WTC11 (cell line): ENCODE measurements around the gene CDCP1. TPM values are rescaled to one million over a fixed set of nuclear protein-coding genes. Genes with fewer than 3 reads are reported as not detected.

Experiments used
- ATAC-seq: fragments of 200-7000 bp; cut with Tn5 transposase; 2 replicates; pipeline ENCODE4 v1.10.0; 2021; ENCODE audit warnings: mild to moderate bottlenecking, moderate library complexity
- CTCF ChIA-PET: fragments of 300-600 bp; sonication (Branson Sonifier 250); formaldehyde crosslinking; loops from one replicate; lab custom pipeline; 2021; ENCODE audit warnings: antibody characterized with exemption; lab: Charles Lee
- POLR2A ChIA-PET: fragments of 350-600 bp; sonication (Branson Sonifier 250); formaldehyde crosslinking; loops from one replicate; lab custom pipeline; 2021; ENCODE audit warnings: antibody characterized with exemption; lab: Charles Lee
- DNase-seq: peaks from one replicate; pipeline ENCODE4 v3.0.0; 2021; ENCODE audit warnings: low spot score
- H3K27ac Mint-ChIP-seq: 2 replicates; pipeline ENCODE4 v1.8.0; 2021; ENCODE audit warnings: mixed read lengths
- H3K27me3 Mint-ChIP-seq: 2 replicates; pipeline ENCODE4 v1.8.0; 2021; ENCODE audit warnings: low read depth, mild to moderate bottlenecking, moderate library complexity, mixed read lengths
- H3K36me3 Mint-ChIP-seq: 2 replicates; pipeline ENCODE4 v1.8.0; 2021; ENCODE audit warnings: mixed read lengths
- H3K4me1 Mint-ChIP-seq: 2 replicates; pipeline ENCODE4 v1.8.0; 2022; ENCODE audit warnings: mixed read lengths
- H3K4me3 Mint-ChIP-seq: 2 replicates; pipeline ENCODE4 v1.8.0; 2021; ENCODE audit warnings: mild to moderate bottlenecking, moderate library complexity, mixed read lengths
- H3K9me3 Mint-ChIP-seq: 2 replicates; pipeline ENCODE4 v1.8.0; 2021; ENCODE audit warnings: mixed read lengths
- CREB1 ChIP-seq: sonication (generic); formaldehyde crosslinking; IDR thresholded peaks from 2 replicates; pipeline ENCODE4 v1.8.0; 2023; ENCODE audit warnings: mild to moderate bottlenecking, missing genetic modification reagents
- GABPB1 ChIP-seq: sonication (generic); formaldehyde crosslinking; IDR thresholded peaks from 2 replicates; pipeline ENCODE4 v1.8.1; 2023; ENCODE audit warnings: mild to moderate bottlenecking, missing genetic modification reagents
- HMGA2 ChIP-seq: fragments of 250-450 bp; sonication (Bioruptor Pico); IDR thresholded peaks from 2 replicates; pipeline ENCODE4 v1.4.0; 2021; ENCODE audit warnings: mild to moderate bottlenecking, moderate library complexity
- NFE2L1 ChIP-seq: sonication (generic); formaldehyde crosslinking; IDR thresholded peaks from 2 replicates; pipeline ENCODE4 v1.8.1; 2023; ENCODE audit warnings: missing genetic modification reagents
- NR1H2 ChIP-seq: sonication (generic); formaldehyde crosslinking; IDR thresholded peaks from 2 replicates; pipeline ENCODE4 v1.9.0; 2021; ENCODE audit warnings: mild to moderate bottlenecking, moderate library complexity, missing genetic modification reagents
- NR2C2 ChIP-seq: sonication (generic); formaldehyde crosslinking; IDR thresholded peaks from 2 replicates; pipeline ENCODE4 v1.8.0; 2022; ENCODE audit warnings: mild to moderate bottlenecking, missing genetic modification reagents
- SMAD4 ChIP-seq: sonication (generic); formaldehyde crosslinking; IDR thresholded peaks from 2 replicates; pipeline ENCODE4 v1.8.0; 2022; ENCODE audit warnings: mild to moderate bottlenecking, missing genetic modification reagents
- ZBTB21 ChIP-seq: sonication (generic); formaldehyde crosslinking; IDR thresholded peaks from 2 replicates; pipeline ENCODE4 v1.8.1; 2023; ENCODE audit warnings: mild to moderate bottlenecking, missing genetic modification reagents, borderline replicate concordance
- ZNF121 ChIP-seq: sonication (generic); formaldehyde crosslinking; IDR thresholded peaks from 2 replicates; pipeline ENCODE4 v1.8.0; 2023; ENCODE audit warnings: missing genetic modification reagents
- ZNF263 ChIP-seq: sonication (generic); formaldehyde crosslinking; IDR thresholded peaks from 2 replicates; pipeline ENCODE4 v1.8.1; 2022; ENCODE audit warnings: low read depth, mild to moderate bottlenecking, moderate library complexity, missing genetic modification reagents
- ZNF317 ChIP-seq: sonication (generic); formaldehyde crosslinking; IDR thresholded peaks from 2 replicates; pipeline ENCODE4 v1.8.1; 2023; ENCODE audit warnings: low read depth, mild to moderate bottlenecking, moderate library complexity, missing genetic modification reagents, borderline replicate concordance
- ZNF416 ChIP-seq: fragments of 250-450 bp; sonication (Bioruptor Pico); IDR thresholded peaks from 2 replicates; pipeline ENCODE4 v1.9.0; 2021; ENCODE audit warnings: mild to moderate bottlenecking, inconsistent platforms
- total RNA-seq: library from RNA; stranded (reverse); gene quantifications from 3 replicates; pipeline ENCODE4 v1.2.3, GENCODE V29; 2021
- TF ChIP-seq, protein P1 (sequence below): sonication (generic); formaldehyde crosslinking; IDR thresholded peaks from 2 replicates; pipeline ENCODE4 v1.8.1; 2022; ENCODE audit warnings: mild to moderate bottlenecking, missing genetic modification reagents, moderate library complexity, borderline replicate concordance
- TF ChIP-seq, protein P2 (sequence below): fragments of 250-450 bp; sonication (Bioruptor Pico); IDR thresholded peaks from 2 replicates; pipeline ENCODE4 v1.8.0; 2021; ENCODE audit warnings: mild to moderate bottlenecking
- TF ChIP-seq, protein P3 (sequence below): sonication (generic); formaldehyde crosslinking; conservative IDR thresholded peaks from 2 replicates; pipeline ENCODE4 v1.8.1; 2023; ENCODE audit warnings: mild to moderate bottlenecking, low read depth, missing genetic modification reagents, moderate library complexity
- TF ChIP-seq, protein P4 (sequence below): sonication (generic); formaldehyde crosslinking; IDR thresholded peaks from 2 replicates; pipeline ENCODE4 v1.8.1; 2022; ENCODE audit warnings: low read depth, missing genetic modification reagents, borderline replicate concordance

CDCP1 gene
- total RNA-seq, 1 experiment from 2014 or later, result 14.6 TPM

DNA sequence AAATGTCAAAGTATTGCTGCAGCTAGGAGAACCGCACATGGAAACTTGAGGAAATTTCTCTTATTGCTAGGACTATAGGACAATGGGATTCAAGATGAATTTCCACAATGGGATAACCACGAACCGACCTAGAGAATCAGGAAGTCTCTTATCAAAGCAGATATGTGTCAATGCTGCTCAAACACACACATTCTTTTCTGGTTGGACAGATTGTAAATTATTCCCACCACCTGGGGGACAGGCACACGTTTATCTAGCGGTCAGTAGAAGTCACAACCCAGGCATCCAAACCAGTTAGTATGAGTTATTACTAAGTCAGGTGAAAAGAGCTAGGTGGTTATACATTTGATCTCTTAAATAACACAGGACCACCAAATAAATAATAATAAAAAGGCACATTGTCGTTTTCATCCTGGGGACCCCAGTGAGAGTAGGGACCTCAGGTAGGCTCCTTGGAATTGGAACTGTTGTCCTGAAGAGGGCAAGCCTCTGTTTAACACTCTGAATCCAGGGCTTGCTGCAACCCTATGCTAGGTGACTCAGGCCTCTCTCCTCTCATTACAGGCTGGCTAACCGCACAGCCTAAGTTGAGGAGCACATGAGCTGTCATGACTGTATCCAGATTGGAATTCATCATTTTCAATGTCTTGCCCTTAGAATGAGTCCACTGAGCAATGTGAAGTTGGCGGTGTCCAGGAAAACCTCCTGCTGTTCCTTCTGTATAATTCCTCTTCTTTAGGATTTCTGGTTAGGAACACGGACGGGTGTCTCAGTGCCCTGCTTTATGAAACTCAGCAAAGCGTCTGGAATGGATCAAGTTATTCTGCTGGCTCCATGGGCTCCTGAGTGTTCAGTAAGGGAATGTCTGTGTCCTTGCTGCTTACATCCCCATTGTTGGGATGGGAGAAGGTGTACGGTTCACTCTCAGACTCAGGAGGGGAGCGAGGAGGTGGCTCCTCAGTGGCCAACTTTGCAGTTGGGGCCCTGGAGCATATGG is 61.1 kb downstream of the CDCP1 start:
- H3K27ac Mint-ChIP-seq, result no peak overlapping the region
- no peaks in the 10 kb centered on the region for H3K27me3 Mint-ChIP-seq
- H3K4me3 Mint-ChIP-seq, result no peak overlapping the region

DNA sequence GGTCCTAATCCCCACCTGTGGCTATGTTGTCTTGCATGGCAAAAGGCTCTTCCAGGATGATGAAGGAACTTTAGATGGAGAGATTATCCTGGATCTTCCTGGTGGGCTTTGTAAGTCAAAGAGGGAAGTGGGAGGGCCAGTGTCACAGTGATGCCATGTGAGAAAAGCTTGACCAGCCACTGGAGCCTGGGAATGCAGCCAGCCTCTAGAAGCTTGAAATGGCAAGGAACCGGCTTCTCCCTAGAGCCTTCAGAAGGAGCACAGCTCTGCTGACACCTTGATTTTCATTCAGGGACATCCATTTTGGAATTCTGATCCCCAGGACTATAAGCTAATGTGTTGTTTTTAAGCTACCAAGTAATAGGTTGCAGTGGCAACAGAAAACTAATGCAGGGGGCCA is 61.8 kb downstream of the CDCP1 start:
- ChIA-PET POLR2A (no interaction called here), CTCF (interaction anchor here (0.9 kb wide), 1 partner anchor 46 kb away, joined by 3 read pairs; no protein-coding TSS in a partner anchor)
- no peaks in the 10 kb centered on the region for H3K27me3 Mint-ChIP-seq
- H3K27ac Mint-ChIP-seq, result no peak overlapping the region
- ATAC-seq (no peak), DNase-seq (no peak)
- H3K9me3 Mint-ChIP-seq, result no peaks in the 10 kb centered on the region
- no peak for TF ChIP-seq ZNF263 (CRISPR knock-in tag)
- TF ChIP-seq, protein P1, sequence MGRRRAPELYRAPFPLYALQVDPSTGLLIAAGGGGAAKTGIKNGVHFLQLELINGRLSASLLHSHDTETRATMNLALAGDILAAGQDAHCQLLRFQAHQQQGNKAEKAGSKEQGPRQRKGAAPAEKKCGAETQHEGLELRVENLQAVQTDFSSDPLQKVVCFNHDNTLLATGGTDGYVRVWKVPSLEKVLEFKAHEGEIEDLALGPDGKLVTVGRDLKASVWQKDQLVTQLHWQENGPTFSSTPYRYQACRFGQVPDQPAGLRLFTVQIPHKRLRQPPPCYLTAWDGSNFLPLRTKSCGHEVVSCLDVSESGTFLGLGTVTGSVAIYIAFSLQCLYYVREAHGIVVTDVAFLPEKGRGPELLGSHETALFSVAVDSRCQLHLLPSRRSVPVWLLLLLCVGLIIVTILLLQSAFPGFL (CRISPR knock-in tag), result no peak
- H3K4me1 Mint-ChIP-seq, result peaks cover 4% of the 10 kb centered on the region; the same call in 1 of the 2 replicates
- no peak overlapping the region for H3K4me3 Mint-ChIP-seq
- H3K36me3 Mint-ChIP-seq, result peaks cover 22% of the 10 kb centered on the region

More for the DNA sequence above, 61.1 kb downstream of the CDCP1 start:
- H3K36me3 Mint-ChIP-seq, result peaks cover 29% of the 10 kb centered on the region
- peaks cover 4% of the 10 kb centered on the region; the same call in 1 of the 2 replicates for H3K4me1 Mint-ChIP-seq
- no peak for ATAC-seq
- ChIA-PET POLR2A (no interaction called here), CTCF (interaction anchor here (0.9 kb wide), 1 partner anchor 46 kb away, joined by 3 read pairs; no protein-coding TSS in a partner anchor)
- DNase-seq, result no peak
- no peak for TF ChIP-seq SMAD4
- TF ChIP-seq, protein P2, sequence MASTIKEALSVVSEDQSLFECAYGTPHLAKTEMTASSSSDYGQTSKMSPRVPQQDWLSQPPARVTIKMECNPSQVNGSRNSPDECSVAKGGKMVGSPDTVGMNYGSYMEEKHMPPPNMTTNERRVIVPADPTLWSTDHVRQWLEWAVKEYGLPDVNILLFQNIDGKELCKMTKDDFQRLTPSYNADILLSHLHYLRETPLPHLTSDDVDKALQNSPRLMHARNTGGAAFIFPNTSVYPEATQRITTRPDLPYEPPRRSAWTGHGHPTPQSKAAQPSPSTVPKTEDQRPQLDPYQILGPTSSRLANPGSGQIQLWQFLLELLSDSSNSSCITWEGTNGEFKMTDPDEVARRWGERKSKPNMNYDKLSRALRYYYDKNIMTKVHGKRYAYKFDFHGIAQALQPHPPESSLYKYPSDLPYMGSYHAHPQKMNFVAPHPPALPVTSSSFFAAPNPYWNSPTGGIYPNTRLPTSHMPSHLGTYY (CRISPR knock-in tag), result no peak
- TF ChIP-seq, protein P3, sequence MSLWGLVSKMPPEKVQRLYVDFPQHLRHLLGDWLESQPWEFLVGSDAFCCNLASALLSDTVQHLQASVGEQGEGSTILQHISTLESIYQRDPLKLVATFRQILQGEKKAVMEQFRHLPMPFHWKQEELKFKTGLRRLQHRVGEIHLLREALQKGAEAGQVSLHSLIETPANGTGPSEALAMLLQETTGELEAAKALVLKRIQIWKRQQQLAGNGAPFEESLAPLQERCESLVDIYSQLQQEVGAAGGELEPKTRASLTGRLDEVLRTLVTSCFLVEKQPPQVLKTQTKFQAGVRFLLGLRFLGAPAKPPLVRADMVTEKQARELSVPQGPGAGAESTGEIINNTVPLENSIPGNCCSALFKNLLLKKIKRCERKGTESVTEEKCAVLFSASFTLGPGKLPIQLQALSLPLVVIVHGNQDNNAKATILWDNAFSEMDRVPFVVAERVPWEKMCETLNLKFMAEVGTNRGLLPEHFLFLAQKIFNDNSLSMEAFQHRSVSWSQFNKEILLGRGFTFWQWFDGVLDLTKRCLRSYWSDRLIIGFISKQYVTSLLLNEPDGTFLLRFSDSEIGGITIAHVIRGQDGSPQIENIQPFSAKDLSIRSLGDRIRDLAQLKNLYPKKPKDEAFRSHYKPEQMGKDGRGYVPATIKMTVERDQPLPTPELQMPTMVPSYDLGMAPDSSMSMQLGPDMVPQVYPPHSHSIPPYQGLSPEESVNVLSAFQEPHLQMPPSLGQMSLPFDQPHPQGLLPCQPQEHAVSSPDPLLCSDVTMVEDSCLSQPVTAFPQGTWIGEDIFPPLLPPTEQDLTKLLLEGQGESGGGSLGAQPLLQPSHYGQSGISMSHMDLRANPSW (CRISPR knock-in tag), result no peak
- no peak for TF ChIP-seq HMGA2 (CRISPR knock-in tag)
- no peak for TF ChIP-seq NFE2L1 (CRISPR knock-in tag)
- no peak for TF ChIP-seq CREB1 (CRISPR knock-in tag)
- no peak for TF ChIP-seq ZNF317 (CRISPR knock-in tag)
- no peak for TF ChIP-seq NR2C2 (CRISPR knock-in tag)
- TF ChIP-seq NR1H2 (CRISPR knock-in tag), result no peak
- H3K9me3 Mint-ChIP-seq, result no peaks in the 10 kb centered on the region

DNA sequence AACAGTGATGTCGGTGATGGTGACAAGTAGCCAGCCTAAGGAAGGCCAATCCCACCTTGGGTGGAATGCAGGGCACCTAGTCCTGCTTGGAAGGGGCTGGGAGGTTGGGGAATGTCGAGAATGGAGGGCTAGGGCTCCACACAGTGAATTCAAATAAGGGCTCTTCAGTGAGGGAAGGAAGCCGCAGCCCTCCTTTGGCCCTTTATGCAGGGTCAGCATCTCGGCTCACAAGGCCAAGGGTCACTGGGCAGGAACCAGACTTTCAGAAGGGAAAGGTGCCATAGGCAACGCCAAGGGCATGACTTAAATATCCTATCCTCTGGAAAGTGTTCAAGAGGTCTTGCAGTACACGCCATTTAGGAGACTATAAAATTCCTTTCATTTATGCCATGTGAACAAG is 63.2 kb downstream of the CDCP1 start:
- no peaks in the 10 kb centered on the region for H3K9me3 Mint-ChIP-seq
- peaks cover 17% of the 10 kb centered on the region for H3K36me3 Mint-ChIP-seq
- H3K27ac Mint-ChIP-seq, result no peak overlapping the region
- H3K4me1 Mint-ChIP-seq, result peaks cover 4% of the 10 kb centered on the region; the same call in 1 of the 2 replicates
- DNase-seq (no peak), ATAC-seq (no peak)
- TF ChIP-seq ZNF121 (CRISPR knock-in tag) (no peak), CREB1 (CRISPR knock-in tag) (no peak), NR1H2 (CRISPR knock-in tag) (no peak), GABPB1 (CRISPR knock-in tag) (no peak), ZBTB21 (no peak), ZNF416 (CRISPR knock-in tag) (no peak)
- TF ChIP-seq, protein P4, sequence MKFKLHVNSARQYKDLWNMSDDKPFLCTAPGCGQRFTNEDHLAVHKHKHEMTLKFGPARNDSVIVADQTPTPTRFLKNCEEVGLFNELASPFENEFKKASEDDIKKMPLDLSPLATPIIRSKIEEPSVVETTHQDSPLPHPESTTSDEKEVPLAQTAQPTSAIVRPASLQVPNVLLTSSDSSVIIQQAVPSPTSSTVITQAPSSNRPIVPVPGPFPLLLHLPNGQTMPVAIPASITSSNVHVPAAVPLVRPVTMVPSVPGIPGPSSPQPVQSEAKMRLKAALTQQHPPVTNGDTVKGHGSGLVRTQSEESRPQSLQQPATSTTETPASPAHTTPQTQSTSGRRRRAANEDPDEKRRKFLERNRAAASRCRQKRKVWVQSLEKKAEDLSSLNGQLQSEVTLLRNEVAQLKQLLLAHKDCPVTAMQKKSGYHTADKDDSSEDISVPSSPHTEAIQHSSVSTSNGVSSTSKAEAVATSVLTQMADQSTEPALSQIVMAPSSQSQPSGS (CRISPR knock-in tag), result no peak
- no peaks in the 10 kb centered on the region for H3K27me3 Mint-ChIP-seq
- H3K4me3 Mint-ChIP-seq, result no peak overlapping the region
- ChIA-PET CTCF (no interaction called here), POLR2A (no interaction called here)
